Fibroblast of mammary gland (primary cell): ENCODE measurements around the gene TNK2.

Source experiments
- DNase-seq: peaks from one replicate; pipeline ENCODE4 v3.0.0-alpha.2; 2010; ENCODE audit warnings: low read depth
- H3K4me3 ChIP-seq: 2 replicates; pipeline ENCODE4 v1.5.1; 2011; ENCODE audit warnings: low read depth, mild to moderate bottlenecking, low read length, moderate library complexity; ENCODE audit not compliant: control insufficient read depth
- TF ChIP-seq, protein P1 (sequence below): conservative IDR thresholded peaks from 2 replicates; pipeline ENCODE4 v1.5.1; 2011; ENCODE audit warnings: low read depth, low read length, inconsistent platforms; ENCODE audit not compliant: control insufficient read depth, insufficient read depth

Gene TNK2

DNA sequence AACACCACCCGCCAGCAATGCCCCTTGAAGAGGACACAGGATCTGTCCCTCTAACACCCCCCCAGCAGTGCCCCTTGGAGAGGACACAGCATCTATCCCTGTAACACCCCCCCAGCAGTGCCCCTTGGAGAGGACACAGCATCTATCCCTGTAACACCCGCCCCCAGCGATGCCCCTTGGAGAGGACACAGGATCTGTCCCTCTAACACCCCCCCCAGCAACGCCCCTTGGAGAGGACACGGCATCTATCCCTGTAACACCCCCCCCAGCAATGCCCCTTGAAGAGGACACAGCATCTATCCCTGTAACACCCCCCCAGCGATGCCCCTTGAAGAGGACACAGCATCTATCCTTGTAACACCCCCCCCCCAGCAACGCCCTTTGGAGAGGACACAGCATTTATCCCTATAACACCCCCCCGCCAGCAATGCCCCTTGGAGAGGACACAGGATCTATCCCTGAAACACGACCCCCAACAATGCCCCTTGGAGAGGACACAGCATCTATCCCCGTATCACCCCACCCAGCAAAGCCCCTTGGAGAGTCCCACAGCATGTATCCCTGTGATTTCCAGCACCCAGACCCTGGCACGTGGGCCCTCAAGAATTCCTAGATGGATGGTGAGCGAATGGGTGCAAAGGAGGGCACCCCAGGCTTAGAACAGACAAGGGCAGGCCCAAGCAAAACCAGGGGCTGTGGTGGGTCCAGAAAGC lies 26.9 kb downstream of the TNK2 start:
- no peak for DNase-seq
- no peak overlapping the region for H3K4me3 ChIP-seq
- TF ChIP-seq, protein P1, sequence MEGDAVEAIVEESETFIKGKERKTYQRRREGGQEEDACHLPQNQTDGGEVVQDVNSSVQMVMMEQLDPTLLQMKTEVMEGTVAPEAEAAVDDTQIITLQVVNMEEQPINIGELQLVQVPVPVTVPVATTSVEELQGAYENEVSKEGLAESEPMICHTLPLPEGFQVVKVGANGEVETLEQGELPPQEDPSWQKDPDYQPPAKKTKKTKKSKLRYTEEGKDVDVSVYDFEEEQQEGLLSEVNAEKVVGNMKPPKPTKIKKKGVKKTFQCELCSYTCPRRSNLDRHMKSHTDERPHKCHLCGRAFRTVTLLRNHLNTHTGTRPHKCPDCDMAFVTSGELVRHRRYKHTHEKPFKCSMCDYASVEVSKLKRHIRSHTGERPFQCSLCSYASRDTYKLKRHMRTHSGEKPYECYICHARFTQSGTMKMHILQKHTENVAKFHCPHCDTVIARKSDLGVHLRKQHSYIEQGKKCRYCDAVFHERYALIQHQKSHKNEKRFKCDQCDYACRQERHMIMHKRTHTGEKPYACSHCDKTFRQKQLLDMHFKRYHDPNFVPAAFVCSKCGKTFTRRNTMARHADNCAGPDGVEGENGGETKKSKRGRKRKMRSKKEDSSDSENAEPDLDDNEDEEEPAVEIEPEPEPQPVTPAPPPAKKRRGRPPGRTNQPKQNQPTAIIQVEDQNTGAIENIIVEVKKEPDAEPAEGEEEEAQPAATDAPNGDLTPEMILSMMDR = no peak

DNA sequence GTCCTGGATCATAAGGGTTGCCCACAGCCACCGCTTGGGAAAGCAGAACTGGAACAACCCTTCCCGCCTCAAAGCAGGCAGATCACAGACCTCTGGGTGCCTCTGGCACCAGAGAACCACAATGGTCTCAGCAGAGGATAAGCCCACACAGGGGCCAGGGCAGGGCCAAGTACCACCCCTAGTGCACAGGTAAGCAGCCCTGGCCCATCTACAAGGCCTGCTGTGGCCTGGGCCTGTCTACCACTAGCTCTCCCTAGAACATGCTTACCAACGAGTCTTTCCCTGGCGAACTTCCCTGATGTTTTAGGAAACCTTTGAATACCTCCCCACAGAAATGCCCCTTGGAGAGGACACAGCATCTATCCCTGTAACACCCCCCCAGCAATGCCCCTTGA lies 28.3 kb downstream of the TNK2 start:
- no peak overlapping the region for H3K4me3 ChIP-seq
- no peak for DNase-seq
- TF ChIP-seq, protein P1 = no peak

DNA sequence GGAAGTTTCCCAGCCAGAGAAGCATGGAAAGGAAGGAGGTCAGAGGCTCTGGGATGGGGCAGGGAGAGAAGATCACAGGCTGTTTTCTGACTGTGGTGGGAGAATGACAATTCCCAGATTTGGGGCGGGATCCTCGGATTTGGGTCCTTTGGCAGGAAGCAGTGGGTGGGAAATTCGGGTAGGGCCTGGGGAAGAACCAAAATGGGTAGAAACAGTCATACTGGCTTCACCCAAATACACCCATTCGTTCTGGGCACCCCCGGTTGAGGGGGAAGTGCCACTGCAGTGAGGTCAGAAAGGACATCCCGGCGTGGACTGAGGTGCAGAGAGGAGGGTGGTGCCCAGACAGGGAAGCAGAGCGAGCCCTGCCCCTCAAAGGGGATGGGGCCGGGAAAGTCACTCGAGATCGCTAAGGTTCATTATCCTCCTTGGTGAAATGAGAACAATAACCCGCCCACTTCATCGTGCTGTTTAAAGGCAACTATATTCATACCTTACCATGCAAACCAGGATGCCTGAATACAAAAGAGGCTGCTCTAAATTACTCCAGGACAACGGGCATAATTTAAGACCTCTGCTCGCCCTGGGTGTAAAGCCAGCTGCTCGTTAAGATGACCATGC lies 28.8 kb downstream of the TNK2 start:
- TF ChIP-seq, protein P1 = no peak
- no peak overlapping the region for H3K4me3 ChIP-seq
- no peak for DNase-seq

DNA sequence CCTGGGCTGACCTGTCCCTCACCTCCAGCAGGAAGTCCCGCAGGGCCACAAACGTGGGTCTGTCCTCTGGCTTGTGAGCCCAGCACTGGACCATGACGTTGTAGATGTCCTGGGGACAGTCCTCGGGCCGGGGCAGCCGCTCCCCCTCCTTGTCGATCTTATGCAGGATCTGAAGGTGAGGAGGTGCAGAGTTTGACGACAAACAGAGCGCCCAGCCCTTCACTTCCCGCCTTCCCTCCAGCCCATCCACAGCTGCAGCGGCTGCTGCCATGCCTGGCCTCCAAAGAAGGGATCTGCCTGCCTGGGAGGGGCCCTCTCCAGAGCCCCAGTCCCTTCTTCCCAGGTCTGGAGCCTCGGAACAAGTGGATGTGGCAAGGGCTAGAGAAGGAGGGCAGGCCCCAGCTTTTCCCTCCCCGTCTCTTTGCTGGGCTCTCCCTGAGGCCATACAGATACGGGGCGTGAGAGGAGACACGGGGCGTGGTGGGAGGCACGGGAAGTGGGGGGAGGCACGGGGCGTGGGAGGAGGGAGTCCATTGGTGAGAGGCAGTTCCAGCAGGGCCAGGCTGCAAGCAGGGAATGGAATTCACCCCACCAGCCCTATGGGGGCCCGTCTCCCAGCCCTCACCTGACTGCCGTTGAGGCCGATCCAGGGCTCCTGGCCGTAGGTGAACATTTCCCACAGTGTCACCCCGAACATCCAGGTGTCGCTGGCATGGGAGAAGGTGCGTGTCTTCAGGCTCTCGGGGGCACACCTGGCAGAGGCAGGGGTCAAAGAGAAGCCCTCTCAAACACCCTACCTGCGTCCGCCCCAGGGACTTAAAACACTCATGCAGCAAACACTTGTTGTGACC lies 29.7 kb downstream of the TNK2 start:
- no peak overlapping the region for H3K4me3 ChIP-seq
- DNase-seq = no peak
- TF ChIP-seq, protein P1 = no peak

DNA sequence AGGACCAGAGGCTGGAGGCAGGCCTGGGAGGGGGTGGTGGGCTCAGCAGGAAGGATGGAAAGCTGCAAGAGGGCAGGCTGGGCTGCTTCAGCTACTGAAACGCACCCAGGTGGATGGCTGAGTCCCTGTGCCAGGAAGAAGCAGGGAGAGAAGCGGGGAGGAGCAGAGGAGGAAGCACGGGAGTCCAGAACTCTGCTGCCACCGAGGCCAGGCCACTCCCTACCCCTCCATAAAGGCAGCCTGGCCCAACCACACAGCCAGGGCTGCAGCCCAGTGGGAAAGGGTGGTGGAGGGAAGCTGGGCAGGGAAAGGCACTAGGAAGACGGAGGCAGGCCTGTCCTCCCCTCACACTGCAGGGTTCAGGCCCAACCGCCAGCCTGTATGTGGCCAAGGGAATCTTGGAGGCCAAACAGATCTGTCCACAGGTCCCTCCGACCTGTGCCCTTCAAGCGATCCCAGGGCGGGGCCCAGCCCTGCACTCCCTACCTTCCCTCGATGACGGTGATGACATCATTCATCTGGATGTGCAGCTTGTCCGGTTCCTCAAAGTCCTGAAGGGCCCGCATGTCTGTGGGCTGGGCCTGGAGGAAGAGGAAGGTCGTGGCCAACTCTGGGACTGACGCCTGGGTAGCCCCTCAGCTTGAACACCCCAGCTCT lies 30.5 kb downstream of the TNK2 start:
- no peak for DNase-seq
- H3K4me3 ChIP-seq = no peak overlapping the region
- TF ChIP-seq, protein P1 = no peak

DNA sequence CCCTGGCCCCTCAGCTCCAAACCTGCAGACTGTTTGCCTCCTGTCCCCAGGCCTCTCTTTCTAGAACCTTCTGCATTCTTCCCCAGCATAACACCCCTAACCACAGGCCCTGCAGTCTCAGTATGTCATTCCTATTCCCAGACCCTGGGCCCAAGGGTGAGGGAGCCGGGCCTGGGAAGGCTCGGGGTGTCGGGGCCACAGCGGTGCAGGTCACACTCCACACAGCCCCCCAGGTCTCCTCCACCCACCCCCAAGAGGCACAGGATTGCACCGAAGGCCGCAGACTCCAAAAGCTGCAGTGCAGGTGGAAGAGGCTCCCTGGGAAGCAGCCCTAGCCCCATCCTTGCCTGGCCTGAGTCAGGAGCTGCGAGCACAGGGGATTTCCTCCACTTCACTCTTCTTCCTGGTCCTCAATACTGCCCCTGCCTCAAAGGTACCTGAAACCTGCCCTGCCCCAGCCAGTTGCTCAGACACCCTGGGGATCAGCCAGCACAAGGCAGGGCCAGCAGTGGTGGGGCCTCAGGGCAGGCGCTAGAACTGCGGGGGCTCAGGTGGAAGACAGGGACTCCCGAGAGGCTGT lies 31.1 kb downstream of the TNK2 start:
- no peak for DNase-seq
- H3K4me3 ChIP-seq = no peak overlapping the region
- TF ChIP-seq, protein P1 = no peak
